CD14-positive monocyte (primary cell): Measurements from ENCODE around the gene THRA. TPM values are rescaled to one million over a fixed set of nuclear protein-coding genes. Genes with fewer than 3 reads are reported as not detected.

Source experiments
- DNase-seq, 3 donors: peaks; one replicate each; pipeline ENCODE4 v3.0.0-alpha.2; 2011 to 2022
- H2AFZ ChIP-seq: 2 replicates; pipeline ENCODE4 v1.6.0; 2012; ENCODE audit warnings: mild to moderate bottlenecking, low read depth, low read length, inconsistent platforms; ENCODE audit not compliant: insufficient read depth, poor library complexity, severe bottlenecking
- H3K27ac ChIP-seq, 2 donors: 1 replicate in 1 of 2; 2 replicates in 1 of 2; pipeline ENCODE4 v1.5.1; 2012 to 2013; ENCODE audit warnings: low read length in 2 of 2, control low read depth in 1 of 2, inconsistent platforms in 1 of 2, low read depth in 1 of 2, mild to moderate bottlenecking in 1 of 2
- H3K27me3 ChIP-seq, 2 donors: one replicate each; pipeline versions ENCODE4 v1.6.0 to v1.6.1; 2011 to 2013; ENCODE audit warnings: low read length in 2 of 2; ENCODE audit not compliant: control insufficient read depth in 2 of 2, insufficient read depth in 2 of 2
- H3K36me3 ChIP-seq, 2 donors: replicated peaks in 1 of 2; 1 replicate in 1 of 2; 2 replicates in 1 of 2; pipeline versions ENCODE4 v1.5.1 to v1.6.1; 2012 to 2013; ENCODE audit warnings: low read length in 2 of 2, control low read depth in 1 of 2, inconsistent platforms in 1 of 2, mild to moderate bottlenecking in 1 of 2; ENCODE audit not compliant: insufficient read depth in 2 of 2, control insufficient read depth in 1 of 2
- H3K4me1 ChIP-seq, 2 donors: 1 replicate in 1 of 2; 2 replicates in 1 of 2; pipeline versions ENCODE4 v1.5.1 to v1.6.1; 2012 to 2013; ENCODE audit warnings: low read length in 2 of 2, control low read depth in 1 of 2, inconsistent platforms in 1 of 2, mild to moderate bottlenecking in 1 of 2, moderate library complexity in 1 of 2; ENCODE audit not compliant: insufficient read depth in 2 of 2, control insufficient read depth in 1 of 2
- H3K4me2 ChIP-seq: replicated peaks from 2 replicates; pipeline ENCODE3; 2012; ENCODE audit warnings: low read length, moderate library complexity, mild to moderate bottlenecking; ENCODE audit not compliant: poor library complexity, severe bottlenecking; ENCODE audit errors: extremely low read depth
- H3K4me3 ChIP-seq, 3 experiments: fragments of 200-600 bp in 1 of 3; sonication (generic) in 1 of 3; replicated peaks in 1 of 3; 1 replicate in 2 of 3; 2 replicates in 1 of 3; pipeline ENCODE4 v1.5.1; 2011 to 2013; ENCODE audit warnings: low read length in 3 of 3, mild to moderate bottlenecking in 3 of 3, control low read depth in 2 of 3, low read depth in 2 of 3, inconsistent platforms in 1 of 3, moderate library complexity in 1 of 3
- H3K79me2 ChIP-seq: 2 replicates; pipeline ENCODE4 v1.6.0; 2012; ENCODE audit warnings: mild to moderate bottlenecking, control low read depth, inconsistent platforms, low read length, moderate library complexity; ENCODE audit not compliant: insufficient read depth
- H3K9ac ChIP-seq: 2 replicates; pipeline ENCODE4 v1.6.0; 2017; ENCODE audit warnings: low read length, mild to moderate bottlenecking; ENCODE audit not compliant: insufficient read depth, poor library complexity, severe bottlenecking
- H3K9me3 ChIP-seq, 2 donors: replicated peaks in 1 of 2; 1 replicate in 1 of 2; 2 replicates in 1 of 2; pipeline versions ENCODE4 v1.5.1 to v1.6.1; 2012 to 2013; ENCODE audit warnings: low read length in 2 of 2, control low read depth in 1 of 2; ENCODE audit not compliant: control insufficient read depth in 1 of 2, insufficient read depth in 1 of 2
- H4K20me1 ChIP-seq: 2 replicates; pipeline ENCODE4 v1.6.0; 2012; ENCODE audit warnings: mild to moderate bottlenecking, low read length, control low read depth, moderate library complexity; ENCODE audit not compliant: insufficient read depth
- H3K27ac Mint-ChIP-seq, 7 donors: one replicate each; pipeline ENCODE4 v1.8.0; 2020; ENCODE audit warnings: mild to moderate bottlenecking in 7 of 7, mixed read lengths in 7 of 7, moderate library complexity in 6 of 7, inconsistent platforms in 2 of 7
- H3K27me3 Mint-ChIP-seq, 3 donors: one replicate each; pipeline ENCODE4 v1.8.0; 2021 to 2022; ENCODE audit warnings: low read depth in 3 of 3, mild to moderate bottlenecking in 3 of 3, mixed read lengths in 3 of 3, moderate library complexity in 3 of 3, inconsistent platforms in 1 of 3
- H3K36me3 Mint-ChIP-seq, 2 donors: one replicate each; pipeline ENCODE4 v1.8.0; 2020; ENCODE audit warnings: mixed read lengths in 2 of 2, inconsistent platforms in 1 of 2, mild to moderate bottlenecking in 1 of 2
- H3K4me1 Mint-ChIP-seq: one replicate; pipeline ENCODE4 v1.8.0; 2020; ENCODE audit warnings: mild to moderate bottlenecking, mixed read lengths
- H3K4me3 Mint-ChIP-seq, 2 donors: one replicate each; pipeline ENCODE4 v1.8.0; 2020; ENCODE audit warnings: mild to moderate bottlenecking in 2 of 2, mixed read lengths in 2 of 2, moderate library complexity in 1 of 2
- H3K9me3 Mint-ChIP-seq, 7 donors: one replicate each; pipeline ENCODE4 v1.8.0; 2020 to 2022; ENCODE audit warnings: mixed read lengths in 7 of 7, mild to moderate bottlenecking in 6 of 7, moderate library complexity in 6 of 7, inconsistent platforms in 2 of 7
- WGBS: methylation state at CpG from one replicate; pipeline ENCODE4 v1.1.5; 2013; ENCODE audit warnings: missing lambda C conversion rate; ENCODE audit not compliant: insufficient coverage; 5-methylcytosine and 5-hydroxymethylcytosine counted together
- intact Hi-C, 2 donors: fragments of 100-400 bp; cut with micrococcal nuclease; formaldehyde crosslinking; loops; one replicate each; pipeline versions ENCODE4 v1.15.0 to v1.15.1; 2023
- polyA plus RNA-seq, 3 donors: library from polyadenylated mRNA; depleted of rRNA in 1 of 3; unstranded in 2 of 3; stranded (reverse) in 1 of 3; fragments of 300-500 nt in 2 of 3; fragments of >200 nt in 1 of 3; fragmentation: Illumina TruSeq in 2 of 3; gene quantifications; 1 replicate in 2 of 3; 2 replicates in 1 of 3; pipeline ENCODE4 v1.2.3, GENCODE V29; 2012 to 2021
- TF ChIP-seq, protein P1 (sequence below): fragments of 200-600 bp; IDR thresholded peaks from one replicate; pipeline ENCODE4 v1.8.0; 2022; ENCODE audit warnings: antibody characterized with exemption, mild to moderate bottlenecking

THRA gene
- polyA plus RNA-seq, 3 donors: 2.5 to 7.5 (median 3.8) TPM

GRCh38 chr17:40110026-40110845 lies 47.5 kb downstream of the THRA start:
- Mint-ChIP-seq H3K4me3 (no peak overlapping the region), H3K9me3 (peaks cover 0 to 3% (median 0%) of the 10 kb centered on the region in 7 donors), H3K27ac (peak overlapping the region in 3 of 7 donors; percentile 12 to 80 (median 57)), H3K27me3 (peaks cover 0 to 9% (median 0%) of the 10 kb centered on the region in 3 donors), H3K4me1 (peaks cover 83% of the 10 kb centered on the region), H3K36me3 (no peaks in the 10 kb centered on the region)
- Histone ChIP-seq H4K20me1 (no peaks in the 10 kb centered on the region), H3K9ac (no peak overlapping the region), H3K4me3 (no peak overlapping the region), H3K9me3 (no peaks in the 10 kb centered on the region), H3K4me1 (peaks cover 64 to 75% of the 10 kb centered on the region in 2 donors), H3K27ac (no peak overlapping the region), H3K36me3 (no peaks in the 10 kb centered on the region), H3K27me3 (no peaks in the 10 kb centered on the region), H3K4me2 (no peak overlapping the region), H3K79me2 (no peaks in the 10 kb centered on the region), H2AFZ (no peak overlapping the region)
- TF ChIP-seq, protein P1, sequence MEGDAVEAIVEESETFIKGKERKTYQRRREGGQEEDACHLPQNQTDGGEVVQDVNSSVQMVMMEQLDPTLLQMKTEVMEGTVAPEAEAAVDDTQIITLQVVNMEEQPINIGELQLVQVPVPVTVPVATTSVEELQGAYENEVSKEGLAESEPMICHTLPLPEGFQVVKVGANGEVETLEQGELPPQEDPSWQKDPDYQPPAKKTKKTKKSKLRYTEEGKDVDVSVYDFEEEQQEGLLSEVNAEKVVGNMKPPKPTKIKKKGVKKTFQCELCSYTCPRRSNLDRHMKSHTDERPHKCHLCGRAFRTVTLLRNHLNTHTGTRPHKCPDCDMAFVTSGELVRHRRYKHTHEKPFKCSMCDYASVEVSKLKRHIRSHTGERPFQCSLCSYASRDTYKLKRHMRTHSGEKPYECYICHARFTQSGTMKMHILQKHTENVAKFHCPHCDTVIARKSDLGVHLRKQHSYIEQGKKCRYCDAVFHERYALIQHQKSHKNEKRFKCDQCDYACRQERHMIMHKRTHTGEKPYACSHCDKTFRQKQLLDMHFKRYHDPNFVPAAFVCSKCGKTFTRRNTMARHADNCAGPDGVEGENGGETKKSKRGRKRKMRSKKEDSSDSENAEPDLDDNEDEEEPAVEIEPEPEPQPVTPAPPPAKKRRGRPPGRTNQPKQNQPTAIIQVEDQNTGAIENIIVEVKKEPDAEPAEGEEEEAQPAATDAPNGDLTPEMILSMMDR: no peak
- WGBS: 82% methylated on average over 1 of the region's 3 CpGs
- DNase-seq: no peak
- intact Hi-C loops: loop anchor here (2.0 to 10.0 kb wide), 3 partner anchors 47 to 175 kb away; partner anchors contain the start of genes THRA (in 2 of the 2) and CDC6 (in 1 of the 2)

DNA sequence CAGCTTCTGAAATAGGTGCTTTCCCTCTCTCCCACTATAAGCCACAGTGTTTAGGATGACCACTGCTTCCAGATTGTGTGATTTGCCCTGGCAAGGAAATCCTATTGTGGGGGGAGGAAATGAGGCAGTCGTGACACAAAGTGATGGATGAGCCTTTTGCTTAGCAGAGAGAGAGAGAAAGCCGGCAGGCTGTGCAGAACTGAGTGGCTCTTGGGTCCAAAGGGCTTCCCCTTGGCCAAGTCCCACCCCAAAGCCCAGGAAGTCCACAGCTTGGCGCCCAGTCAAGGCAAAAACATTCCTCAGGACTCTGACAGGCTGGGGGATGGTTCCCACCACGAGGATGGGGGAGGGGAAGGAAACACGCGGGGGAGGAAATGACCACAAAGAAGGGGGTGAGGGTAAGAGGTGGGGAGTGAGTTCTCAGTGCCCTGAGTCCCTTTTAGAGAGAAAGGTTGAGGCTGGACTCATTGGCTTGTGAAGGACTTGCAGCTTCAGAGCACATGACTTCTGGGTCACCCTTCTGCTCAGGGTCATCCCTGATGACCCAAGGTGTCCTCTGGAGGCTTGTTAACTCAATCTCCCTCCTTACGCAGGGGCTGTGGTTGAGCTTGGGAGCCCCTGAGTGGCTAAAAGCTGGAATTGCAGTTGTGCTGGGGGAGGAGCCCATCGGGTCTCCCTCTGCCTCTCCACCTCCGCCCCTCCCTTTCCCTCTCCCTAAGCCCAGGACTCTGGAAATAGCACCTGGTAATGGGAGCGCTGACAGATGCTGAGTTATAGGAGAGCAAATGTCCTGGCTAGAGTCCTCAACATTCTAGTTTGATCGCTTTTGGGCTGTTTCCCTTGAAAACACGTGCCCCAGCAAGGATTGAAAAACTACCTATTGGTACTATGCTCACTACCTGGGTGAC lies 48.7 kb downstream of the THRA start:
- Histone ChIP-seq H3K9me3 (no peaks in the 10 kb centered on the region), H3K4me3 (peak overlapping the region in 1 of 3 experiments; percentile 24), H3K79me2 (no peaks in the 10 kb centered on the region), H3K9ac (no peak overlapping the region), H4K20me1 (no peaks in the 10 kb centered on the region), H3K27ac (peak overlapping the region; percentile 4 to 7), H3K4me1 (peaks cover 51 to 63% of the 10 kb centered on the region in 2 donors), H3K27me3 (no peaks in the 10 kb centered on the region), H2AFZ (no peak overlapping the region), H3K4me2 (peak overlapping the region; percentile 46), H3K36me3 (no peaks in the 10 kb centered on the region)
- Mint-ChIP-seq H3K4me3 (peak overlapping the region; percentile 48 to 71), H3K27me3 (peaks cover 0 to 7% (median 0%) of the 10 kb centered on the region in 3 donors), H3K36me3 (no peaks in the 10 kb centered on the region), H3K27ac (peak overlapping the region; percentile 70 to 88 (median 82)), H3K4me1 (peaks cover 70% of the 10 kb centered on the region), H3K9me3 (peaks cover 0 to 3% (median 0%) of the 10 kb centered on the region in 7 donors)
- WGBS: 0% methylated on average over 5 of the region's 12 CpGs
- DNase-seq: peak; percentile 85 to 93 (median 87)
- TF ChIP-seq, protein P1: peak; percentile 86
- intact Hi-C loops: loop anchor here (2.0 to 10.0 kb wide), 4 partner anchors 49 to 173 kb away; partner anchors contain the start of genes THRA (in 2 of the 2) and CDC6 (in 1 of the 2)
